K562 (cell line): ENCODE data around the gene ANKRD27. TPM values are rescaled to one million over a fixed set of nuclear protein-coding genes. Genes with fewer than 3 reads are reported as not detected.

Experiments used
- CHD4 ChIP-seq: fragments of 200-600 bp; sonication (generic); IDR thresholded peaks from 3 replicates; pipeline ENCODE4 v1.6.1; 2012; ENCODE audit warnings: low read depth, mild to moderate bottlenecking, mixed read lengths, low read length, inconsistent platforms; ENCODE audit not compliant: insufficient read depth, insufficient replicate concordance, poor library complexity, severe bottlenecking
- FOXJ3 ChIP-seq: sonication (generic); formaldehyde crosslinking; IDR thresholded peaks from 2 replicates; pipeline ENCODE4 v1.4.0; 2020; ENCODE audit warnings: mild to moderate bottlenecking, missing genetic modification reagents
- GATAD2B ChIP-seq: fragments of 450-650 bp; IDR thresholded peaks from 2 replicates; pipeline ENCODE4 v1.6.1; 2017; ENCODE audit warnings: mild to moderate bottlenecking, borderline replicate concordance
- HDAC6 ChIP-seq: IDR thresholded peaks from 2 replicates; pipeline ENCODE4 v1.6.1; 2012; ENCODE audit warnings: low read depth, mild to moderate bottlenecking, control low read depth, inconsistent platforms, low read length, moderate library complexity
- ILK ChIP-seq: fragments of 450-650 bp; IDR thresholded peaks from 2 replicates; pipeline ENCODE4 v1.6.1; 2016; ENCODE audit warnings: missing genetic modification characterization, low read depth, mild to moderate bottlenecking, missing compliant biosample characterization, moderate library complexity, borderline replicate concordance
- NCOR1 ChIP-seq: fragments of 450-650 bp; IDR thresholded peaks from 2 replicates; pipeline ENCODE4 v1.6.1; 2016; ENCODE audit warnings: mild to moderate bottlenecking, moderate library complexity
- PPARD ChIP-seq: fragments of 250-450 bp; sonication (Bioruptor Pico); IDR thresholded peaks from 2 replicates; pipeline ENCODE4 v1.8.0; 2022; ENCODE audit warnings: inconsistent platforms, mild to moderate bottlenecking, moderate library complexity
- PRMT5 ChIP-seq: sonication (generic); formaldehyde crosslinking; IDR thresholded peaks from 2 replicates; pipeline ENCODE4 v1.5.0; 2020; ENCODE audit warnings: missing genetic modification reagents
- PTTG1 ChIP-seq: fragments of 450-650 bp; IDR thresholded peaks from 2 replicates; pipeline ENCODE4 v1.6.1; 2016; ENCODE audit warnings: low read depth, mild to moderate bottlenecking, missing genetic modification characterization, missing compliant biosample characterization
- SMARCA4 ChIP-seq: fragments of 450-650 bp; IDR thresholded peaks from 2 replicates; pipeline ENCODE4 v1.6.1; 2016
- TAF9B ChIP-seq: fragments of 450-650 bp; IDR thresholded peaks from 2 replicates; pipeline ENCODE4 v1.6.1; 2018; ENCODE audit warnings: mild to moderate bottlenecking; ENCODE audit not compliant: partially characterized antibody
- ZKSCAN3 ChIP-seq: fragments of 250-450 bp; sonication (Bioruptor Pico); IDR thresholded peaks from 2 replicates; pipeline ENCODE4 v1.4.0; 2020
- ZNF175 ChIP-seq: fragments of 200-800 bp; sonication (Bioruptor generic); IDR thresholded peaks from 2 replicates; pipeline ENCODE4 v1.6.1; 2016; ENCODE audit warnings: low read depth, mild to moderate bottlenecking, missing genetic modification characterization, missing compliant biosample characterization
- ZNF224 ChIP-seq: sonication (generic); formaldehyde crosslinking; IDR thresholded peaks from 2 replicates; pipeline ENCODE4 v1.8.0; 2022; ENCODE audit warnings: mild to moderate bottlenecking, missing genetic modification reagents
- ZNF589 ChIP-seq: fragments of 200-800 bp; sonication (Bioruptor generic); IDR thresholded peaks from 2 replicates; pipeline ENCODE4 v1.6.1; 2016; ENCODE audit warnings: low read depth, missing genetic modification characterization, missing compliant biosample characterization
- polyA plus RNA-seq, 8 experiments: library from polyadenylated mRNA; depleted of rRNA in 4 of 8; stranded (reverse) in 5 of 8; unstranded in 3 of 8; fragments of >200 nt; fragmentation: Nextera tagmentation in 2 of 8; fragmentation: Illumina TruSeq in 1 of 8; extraction: Ambion mirVana in 2 of 8; extraction: Trizol in 1 of 8; gene quantifications; 2 replicates each; pipeline versions ENCODE4 v1.2.1 to v1.2.3, GENCODE V29; 2011 to 2014; ENCODE audit warnings: inconsistent platforms in 1 of 8, missing spikeins in 1 of 8
- total RNA-seq, 7 experiments: library from RNA; depleted of rRNA in 6 of 7; stranded (reverse); fragments of >200 nt in 6 of 7; fragmentation: Illumina TruSeq in 2 of 7; extraction: Trizol in 2 of 7; gene quantifications; 2 replicates each; pipeline versions ENCODE4 v1.2.1 to v1.2.3, GENCODE V29; 2011 to 2021; ENCODE audit warnings: low replicate concordance in 1 of 7
- TF ChIP-seq, protein P1 (sequence below): fragments of 250-450 bp; sonication (Bioruptor Pico); IDR thresholded peaks from 2 replicates; pipeline ENCODE4 v1.4.0; 2020; ENCODE audit warnings: mild to moderate bottlenecking, moderate library complexity
- TF ChIP-seq, protein P2 (sequence below): fragments of 450-650 bp; IDR thresholded peaks from 2 replicates; pipeline ENCODE4 v1.6.1; 2016; ENCODE audit warnings: mild to moderate bottlenecking
- TF ChIP-seq, protein P3 (sequence below), 2 experiments: fragments of 200-800 bp in 1 of 2; sonication (Bioruptor generic) in 1 of 2; sonication (generic) in 1 of 2; formaldehyde crosslinking in 1 of 2; IDR thresholded peaks in 1 of 2; conservative IDR thresholded peaks in 1 of 2; 2 replicates each; pipeline versions ENCODE4 v1.5.0 to v1.6.1; 2016 to 2020; ENCODE audit warnings: missing compliant biosample characterization in 1 of 2, missing genetic modification characterization in 1 of 2, missing genetic modification reagents in 1 of 2
- TF ChIP-seq, protein P4 (sequence below): fragments of 450-650 bp; formaldehyde crosslinking; IDR thresholded peaks from 2 replicates; pipeline ENCODE4 v1.4.0; 2022; ENCODE audit warnings: missing genetic modification characterization

ANKRD27 gene
- total and polyA plus RNA-seq, 9 of the 15 experiments (the other 6 are each of a cell fraction or from before 2014, with no cell fraction given): 5.3 to 71.3 (median 54.2) TPM

DNA sequence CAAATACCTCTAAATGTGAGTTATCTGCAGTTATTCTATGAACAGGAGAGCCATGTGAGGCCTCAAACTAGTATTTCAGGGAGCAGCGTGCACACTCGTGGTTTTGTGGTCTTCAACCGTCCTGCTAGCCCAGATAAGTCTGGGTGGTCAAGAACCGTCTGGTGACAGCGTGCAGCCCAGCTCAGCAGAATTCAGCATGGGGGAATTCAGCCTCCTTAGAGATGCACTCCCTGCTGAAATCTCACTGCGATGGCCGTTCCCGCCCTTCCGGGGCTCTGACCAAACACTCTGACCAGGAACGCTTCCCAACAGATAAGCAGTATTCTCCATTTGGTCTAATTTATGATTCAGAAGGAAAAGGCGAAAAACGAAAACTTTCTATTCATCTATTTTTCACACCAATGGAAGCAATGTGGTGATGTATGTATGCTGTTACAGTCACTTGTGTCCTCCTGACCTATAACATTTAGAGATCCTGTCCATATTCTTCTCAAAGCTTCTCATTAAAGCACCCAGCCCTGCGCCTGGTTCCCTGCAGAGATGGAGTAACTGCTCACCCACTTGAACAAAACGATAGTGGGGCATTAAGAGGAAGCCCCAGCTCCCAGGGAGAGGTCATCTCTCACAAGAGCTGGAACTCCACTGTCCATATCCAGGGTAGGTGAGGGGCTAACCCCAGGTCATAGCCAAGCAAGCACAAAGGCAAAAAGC lies 2.9 kb downstream of the ANKRD27 start (continued):
- TF ChIP-seq, protein P1, sequence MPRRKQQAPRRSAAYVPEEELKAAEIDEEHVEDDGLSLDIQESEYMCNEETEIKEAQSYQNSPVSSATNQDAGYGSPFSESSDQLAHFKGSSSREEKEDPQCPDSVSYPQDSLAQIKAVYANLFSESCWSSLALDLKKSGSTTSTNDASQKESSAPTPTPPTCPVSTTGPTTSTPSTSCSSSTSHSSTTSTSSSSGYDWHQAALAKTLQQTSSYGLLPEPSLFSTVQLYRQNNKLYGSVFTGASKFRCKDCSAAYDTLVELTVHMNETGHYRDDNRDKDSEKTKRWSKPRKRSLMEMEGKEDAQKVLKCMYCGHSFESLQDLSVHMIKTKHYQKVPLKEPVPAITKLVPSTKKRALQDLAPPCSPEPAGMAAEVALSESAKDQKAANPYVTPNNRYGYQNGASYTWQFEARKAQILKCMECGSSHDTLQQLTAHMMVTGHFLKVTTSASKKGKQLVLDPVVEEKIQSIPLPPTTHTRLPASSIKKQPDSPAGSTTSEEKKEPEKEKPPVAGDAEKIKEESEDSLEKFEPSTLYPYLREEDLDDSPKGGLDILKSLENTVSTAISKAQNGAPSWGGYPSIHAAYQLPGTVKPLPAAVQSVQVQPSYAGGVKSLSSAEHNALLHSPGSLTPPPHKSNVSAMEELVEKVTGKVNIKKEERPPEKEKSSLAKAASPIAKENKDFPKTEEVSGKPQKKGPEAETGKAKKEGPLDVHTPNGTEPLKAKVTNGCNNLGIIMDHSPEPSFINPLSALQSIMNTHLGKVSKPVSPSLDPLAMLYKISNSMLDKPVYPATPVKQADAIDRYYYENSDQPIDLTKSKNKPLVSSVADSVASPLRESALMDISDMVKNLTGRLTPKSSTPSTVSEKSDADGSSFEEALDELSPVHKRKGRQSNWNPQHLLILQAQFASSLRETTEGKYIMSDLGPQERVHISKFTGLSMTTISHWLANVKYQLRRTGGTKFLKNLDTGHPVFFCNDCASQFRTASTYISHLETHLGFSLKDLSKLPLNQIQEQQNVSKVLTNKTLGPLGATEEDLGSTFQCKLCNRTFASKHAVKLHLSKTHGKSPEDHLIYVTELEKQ (CRISPR knock-in tag): no peak
- TF ChIP-seq SMARCA4: peak; percentile 83
- TF ChIP-seq, protein P2, sequence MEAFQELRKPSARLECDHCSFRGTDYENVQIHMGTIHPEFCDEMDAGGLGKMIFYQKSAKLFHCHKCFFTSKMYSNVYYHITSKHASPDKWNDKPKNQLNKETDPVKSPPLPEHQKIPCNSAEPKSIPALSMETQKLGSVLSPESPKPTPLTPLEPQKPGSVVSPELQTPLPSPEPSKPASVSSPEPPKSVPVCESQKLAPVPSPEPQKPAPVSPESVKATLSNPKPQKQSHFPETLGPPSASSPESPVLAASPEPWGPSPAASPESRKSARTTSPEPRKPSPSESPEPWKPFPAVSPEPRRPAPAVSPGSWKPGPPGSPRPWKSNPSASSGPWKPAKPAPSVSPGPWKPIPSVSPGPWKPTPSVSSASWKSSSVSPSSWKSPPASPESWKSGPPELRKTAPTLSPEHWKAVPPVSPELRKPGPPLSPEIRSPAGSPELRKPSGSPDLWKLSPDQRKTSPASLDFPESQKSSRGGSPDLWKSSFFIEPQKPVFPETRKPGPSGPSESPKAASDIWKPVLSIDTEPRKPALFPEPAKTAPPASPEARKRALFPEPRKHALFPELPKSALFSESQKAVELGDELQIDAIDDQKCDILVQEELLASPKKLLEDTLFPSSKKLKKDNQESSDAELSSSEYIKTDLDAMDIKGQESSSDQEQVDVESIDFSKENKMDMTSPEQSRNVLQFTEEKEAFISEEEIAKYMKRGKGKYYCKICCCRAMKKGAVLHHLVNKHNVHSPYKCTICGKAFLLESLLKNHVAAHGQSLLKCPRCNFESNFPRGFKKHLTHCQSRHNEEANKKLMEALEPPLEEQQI: no peak; the same call in 1 of the 2 replicates
- TF ChIP-seq ZNF224 (CRISPR knock-in tag): no peak
- no peak for TF ChIP-seq ZKSCAN3 (CRISPR knock-in tag)
- TF ChIP-seq TAF9B: no peak
- TF ChIP-seq ZNF589 (CRISPR knock-in tag): no peak
- TF ChIP-seq GATAD2B: no peak; the same call in 1 of the 2 replicates
- no peak for TF ChIP-seq HDAC6
- peak; percentile 88 for TF ChIP-seq NCOR1
- TF ChIP-seq ZNF175 (CRISPR knock-in tag): no peak
- no peak for TF ChIP-seq CHD4
- TF ChIP-seq PPARD: no peak
- TF ChIP-seq FOXJ3 (CRISPR knock-in tag): no peak
- TF ChIP-seq, protein P3, sequence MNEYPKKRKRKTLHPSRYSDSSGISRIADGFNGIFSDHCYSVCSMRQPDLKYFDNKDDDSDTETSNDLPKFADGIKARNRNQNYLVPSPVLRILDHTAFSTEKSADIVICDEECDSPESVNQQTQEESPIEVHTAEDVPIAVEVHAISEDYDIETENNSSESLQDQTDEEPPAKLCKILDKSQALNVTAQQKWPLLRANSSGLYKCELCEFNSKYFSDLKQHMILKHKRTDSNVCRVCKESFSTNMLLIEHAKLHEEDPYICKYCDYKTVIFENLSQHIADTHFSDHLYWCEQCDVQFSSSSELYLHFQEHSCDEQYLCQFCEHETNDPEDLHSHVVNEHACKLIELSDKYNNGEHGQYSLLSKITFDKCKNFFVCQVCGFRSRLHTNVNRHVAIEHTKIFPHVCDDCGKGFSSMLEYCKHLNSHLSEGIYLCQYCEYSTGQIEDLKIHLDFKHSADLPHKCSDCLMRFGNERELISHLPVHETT (CRISPR knock-in tag; conservative IDR thresholded peaks at IDR 0.05 in 1 of 2, IDR thresholded peaks at IDR 0.05 in 1 of 2): peak in 1 of 2 experiments; percentile 56; a peak in 1 of 4 replicates
- TF ChIP-seq ILK (tag): no peak
- TF ChIP-seq, protein P4, sequence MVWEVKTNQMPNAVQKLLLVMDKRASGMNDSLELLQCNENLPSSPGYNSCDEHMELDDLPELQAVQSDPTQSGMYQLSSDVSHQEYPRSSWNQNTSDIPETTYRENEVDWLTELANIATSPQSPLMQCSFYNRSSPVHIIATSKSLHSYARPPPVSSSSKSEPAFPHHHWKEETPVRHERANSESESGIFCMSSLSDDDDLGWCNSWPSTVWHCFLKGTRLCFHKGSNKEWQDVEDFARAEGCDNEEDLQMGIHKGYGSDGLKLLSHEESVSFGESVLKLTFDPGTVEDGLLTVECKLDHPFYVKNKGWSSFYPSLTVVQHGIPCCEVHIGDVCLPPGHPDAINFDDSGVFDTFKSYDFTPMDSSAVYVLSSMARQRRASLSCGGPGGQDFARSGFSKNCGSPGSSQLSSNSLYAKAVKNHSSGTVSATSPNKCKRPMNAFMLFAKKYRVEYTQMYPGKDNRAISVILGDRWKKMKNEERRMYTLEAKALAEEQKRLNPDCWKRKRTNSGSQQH: no peak
- TF ChIP-seq PTTG1 (tag): no peak
- TF ChIP-seq PRMT5 (CRISPR knock-in tag): no peak
